Thyroid gland (tissue), 4 donors: ENCODE data around the gene PCSK2.

ENCODE experiments used
- CTCF ChIP-seq, 6 experiments: fragments of 200-600 bp in 3 of 6; fragments of 450-650 bp in 3 of 6; sonication (generic) in 3 of 6; IDR thresholded peaks; one replicate each; pipeline ENCODE4 v1.5.1; 2016 to 2019; ENCODE audit warnings: antibody characterized with exemption in 6 of 6, mild to moderate bottlenecking in 2 of 6, inconsistent platforms in 1 of 6, moderate library complexity in 1 of 6
- POLR2A ChIP-seq, 2 donors: fragments of 450-650 bp; IDR thresholded peaks; one replicate each; pipeline ENCODE4 v1.6.1; 2017; ENCODE audit warnings: antibody characterized with exemption in 2 of 2, mild to moderate bottlenecking in 2 of 2, moderate library complexity in 1 of 2

GRCh38 chr20:17395729-17396128 lies 168.9 kb downstream of the PCSK2 start:
- no peak for TF ChIP-seq CTCF (IDR thresholded peaks at IDR 0.05)
- no peak for TF ChIP-seq POLR2A (IDR thresholded peaks at IDR 0.05)
